Measurements from ENCODE around the gene PRSS8.
"Not testable (repeated sequence)": the region's sequence is repeated elsewhere in the genome, so short reads cannot be mapped to it uniquely, and the experiment has no call there.

Gene PRSS8

DNA sequence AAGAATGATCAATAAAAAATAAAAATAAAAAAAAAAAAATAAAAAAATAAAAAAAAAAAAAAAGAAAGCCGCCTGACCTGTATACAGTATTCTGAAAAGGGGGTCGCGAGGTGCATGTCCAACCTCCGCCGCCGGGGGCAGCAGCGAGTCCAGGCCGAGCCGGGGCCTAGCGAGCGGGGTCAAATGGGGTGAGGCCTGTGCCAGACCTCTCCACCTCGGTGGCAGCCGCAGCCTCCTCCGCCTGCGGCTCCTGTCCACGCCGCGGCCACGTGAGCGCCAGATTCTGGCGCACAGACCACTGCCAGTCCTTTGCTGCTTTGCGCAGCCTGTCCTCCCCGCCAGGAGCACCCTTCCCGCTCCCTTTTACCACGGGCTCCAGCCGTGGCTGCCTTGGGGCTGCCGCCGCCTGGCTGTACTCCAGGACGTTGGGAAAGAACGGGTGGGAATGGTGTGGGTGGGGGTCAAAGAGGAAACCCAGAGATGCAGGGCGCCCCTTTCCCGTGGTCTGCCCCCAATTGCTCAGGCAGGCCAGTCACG is 29.8 kb downstream of the PRSS8 start:
- DNase-seq (ENCODE audit: low read depth): peak; percentile 85

DNA sequence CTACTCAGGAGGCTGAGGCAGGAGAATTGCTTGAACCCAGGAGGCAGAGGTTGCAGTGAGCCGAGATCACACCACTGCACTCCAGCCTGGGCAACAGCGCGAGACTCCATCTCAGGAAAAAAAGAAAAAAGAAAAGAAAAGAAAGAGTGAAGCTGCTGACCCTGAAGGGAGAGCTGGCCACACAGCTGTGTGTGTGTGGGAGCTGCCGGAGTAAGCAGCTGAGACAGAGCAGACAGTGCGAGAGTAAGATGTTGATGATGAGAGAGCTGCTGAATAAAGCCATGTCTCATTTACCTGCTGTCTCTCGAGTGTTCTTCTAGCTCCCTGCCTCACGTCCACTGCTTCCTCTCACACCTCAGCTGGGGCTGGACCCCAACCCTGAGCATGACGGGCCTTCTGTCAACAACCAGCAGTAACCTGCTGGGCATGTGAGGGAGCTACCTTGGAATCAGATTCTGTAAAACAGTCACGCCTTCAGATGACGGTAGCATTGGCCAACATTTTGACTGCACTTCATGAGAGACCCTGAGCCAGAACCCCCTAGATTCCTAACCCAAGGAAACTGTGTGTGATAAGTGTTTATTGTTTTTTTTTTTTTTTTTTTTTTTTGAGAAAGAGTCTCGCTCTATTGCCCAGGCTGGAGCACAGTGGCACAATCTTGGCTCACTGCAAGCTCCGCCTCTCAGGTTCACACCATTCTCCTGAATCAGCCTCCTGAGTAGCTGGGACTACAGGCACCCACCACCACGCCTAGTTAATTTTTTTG is 34.5 kb downstream of the PRSS8 start:
- not testable (repeated sequence) for DNase-seq (ENCODE audit: low read depth)

DNA sequence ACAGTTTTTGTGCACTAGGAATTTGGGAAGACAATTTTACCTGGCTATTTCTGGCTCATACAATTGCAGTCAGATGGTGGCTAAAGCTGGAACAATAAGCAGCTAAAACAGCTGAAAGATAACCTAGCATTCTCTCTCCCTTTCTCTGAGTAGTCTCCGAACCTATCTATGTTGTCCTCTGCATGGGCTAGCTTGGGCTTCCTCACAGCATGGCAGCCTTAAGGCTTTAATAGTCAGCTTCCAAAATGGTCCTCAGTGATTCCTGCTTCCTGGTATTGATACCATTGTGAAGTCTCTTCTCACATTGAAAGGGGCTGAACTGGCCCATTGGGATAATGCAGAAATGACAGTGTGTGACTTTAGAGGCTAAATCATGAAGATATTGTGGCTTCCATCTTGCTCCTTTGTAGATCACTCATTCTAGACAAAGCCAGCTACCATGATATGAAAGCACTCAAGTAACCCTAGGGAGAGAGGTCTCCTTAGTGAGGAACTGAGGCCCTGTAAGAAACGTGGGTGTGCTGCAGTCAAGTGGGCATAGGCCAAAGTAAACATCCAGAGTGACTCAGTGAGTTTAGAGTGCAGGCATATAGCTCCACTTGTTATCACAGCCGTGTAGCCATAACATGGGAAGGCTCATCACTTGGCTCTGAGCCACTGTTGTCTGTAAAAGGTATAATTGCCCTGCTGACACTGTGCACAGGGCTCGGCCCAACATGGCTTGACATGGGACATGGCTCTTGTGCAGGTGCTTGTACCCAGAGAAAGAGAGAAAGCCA is 35.5 kb downstream of the PRSS8 start:
- no peak for DNase-seq (ENCODE audit: low read depth)

DNA sequence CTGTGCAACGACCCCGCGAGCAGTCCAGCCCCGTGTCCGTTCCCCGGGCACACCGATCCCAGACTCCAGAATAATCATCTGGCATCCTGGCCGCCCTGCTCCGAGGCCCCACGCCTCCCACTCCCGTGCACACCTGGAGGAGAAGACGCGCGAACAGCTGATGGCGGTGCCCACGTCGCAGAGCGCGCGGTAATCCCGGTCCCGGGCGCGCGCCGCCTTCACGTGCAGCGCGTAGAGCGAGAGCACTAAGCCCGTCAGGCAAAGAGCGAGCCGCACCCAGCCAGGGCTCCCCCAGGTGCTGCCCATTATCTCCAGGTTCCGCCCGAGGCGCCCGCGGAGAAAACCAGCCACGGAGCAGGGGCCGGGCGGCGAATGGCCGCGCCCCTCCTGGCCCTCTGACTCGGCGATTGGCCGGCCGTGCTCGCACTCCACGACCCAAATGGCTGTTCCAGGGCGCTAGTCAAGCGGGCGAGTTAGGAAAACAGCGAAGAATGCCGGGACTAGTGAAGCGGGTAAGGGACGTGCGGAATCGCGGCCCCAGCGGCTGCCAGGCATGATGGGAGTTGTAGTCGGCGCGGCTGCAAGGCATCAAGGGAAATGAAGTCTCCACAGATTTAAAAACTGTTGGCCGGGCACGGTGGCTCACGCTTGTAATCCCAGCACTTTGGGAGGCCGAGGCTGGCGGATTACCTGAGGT is 41.0 kb downstream of the PRSS8 start, which contains the start of gene VKORC1:
Gene VKORC1, minus strand, starts transcription at position 374 of the 697 bp plus-strand sequence. Its CDS starts 68 bp downstream, at position 306.
- peak; percentile 86 for DNase-seq (ENCODE audit: low read depth)

DNA sequence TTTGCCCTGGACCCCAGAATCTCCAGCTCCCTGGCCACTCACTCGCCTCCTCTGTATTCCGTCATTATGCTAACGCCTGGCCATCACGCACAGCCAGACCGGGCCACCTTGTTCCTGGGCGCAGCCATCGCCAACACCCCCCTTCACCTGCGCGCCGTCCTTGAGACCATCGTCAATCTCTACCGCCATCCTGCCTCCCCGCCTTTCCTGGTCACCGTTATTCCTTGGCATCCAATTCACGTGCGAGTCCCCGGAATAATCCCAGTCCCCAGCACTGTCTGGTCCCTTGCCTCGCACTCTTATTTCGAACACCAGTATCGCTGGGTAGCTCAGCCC is 41.5 kb downstream of the PRSS8 start:
- no peak for DNase-seq (ENCODE audit: low read depth)

DNA sequence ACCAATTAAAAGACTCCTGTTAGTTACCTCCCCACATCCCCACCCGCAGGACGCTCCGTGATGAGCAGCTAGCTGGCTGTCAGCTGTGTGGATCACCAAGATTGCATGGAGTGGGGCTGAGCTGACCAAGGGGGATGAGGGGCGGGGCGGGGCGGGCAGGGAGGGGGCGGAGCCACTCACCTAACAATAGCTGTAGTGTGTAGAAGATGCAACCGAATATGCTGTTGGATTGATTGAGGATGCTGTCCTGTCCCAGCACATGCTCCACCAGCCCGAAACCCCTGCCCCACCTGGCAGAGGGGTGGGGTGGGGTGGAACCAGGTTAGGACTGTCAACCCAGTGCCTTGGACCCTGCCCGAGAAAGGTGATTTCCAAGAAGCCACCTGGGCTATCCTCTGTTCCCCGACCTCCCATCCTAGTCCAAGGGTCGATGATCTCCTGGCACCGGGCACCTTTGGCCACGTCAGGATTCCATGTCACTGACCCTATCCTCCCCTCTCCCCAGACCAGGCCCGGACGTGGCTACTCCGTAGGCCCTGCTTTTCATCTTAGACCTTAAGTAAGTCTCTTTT is 42.3 kb downstream of the PRSS8 start:
- no peak for DNase-seq (ENCODE audit: low read depth)

DNA sequence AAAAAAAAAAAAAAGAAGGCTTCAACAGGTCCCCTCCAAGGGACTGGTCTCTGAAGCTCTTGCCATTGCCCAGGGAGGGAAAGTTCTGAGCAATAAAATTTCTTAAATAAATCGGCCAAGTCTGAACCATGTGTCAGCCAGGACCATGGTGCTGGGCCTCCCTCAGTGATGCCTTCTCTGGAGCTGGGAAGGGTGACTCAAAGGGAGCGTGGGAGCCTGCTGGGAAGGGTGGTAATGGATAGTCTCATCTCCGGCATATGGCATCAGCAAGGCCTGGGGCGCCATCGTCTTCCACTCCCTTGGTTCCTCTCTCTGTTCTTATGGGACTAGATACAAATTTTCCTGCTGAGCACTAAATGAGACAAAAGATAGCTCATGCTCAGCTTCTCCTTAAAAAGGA is 43.2 kb downstream of the PRSS8 start:
- DNase-seq (ENCODE audit: low read depth): no peak

DNA sequence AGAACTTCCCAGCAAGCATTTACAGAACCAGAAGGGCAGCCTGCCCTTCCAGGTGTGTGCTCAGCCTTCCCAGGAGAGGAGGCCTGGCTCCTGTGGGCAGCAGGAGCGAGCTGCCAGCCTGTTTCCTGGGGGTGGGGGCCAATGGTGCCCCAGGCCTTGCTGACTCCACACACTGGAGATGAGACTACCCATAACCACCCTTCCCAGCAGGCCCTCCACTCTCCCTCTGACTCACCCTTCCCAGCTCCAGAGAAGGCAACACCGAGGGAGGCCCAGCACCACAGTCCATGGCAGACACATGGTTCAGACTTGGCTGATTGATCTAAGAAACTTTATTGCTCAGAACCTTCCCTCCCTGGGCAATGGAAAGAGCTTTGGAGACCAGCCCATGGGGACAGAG is 45.0 kb downstream of the PRSS8 start:
- no peak for DNase-seq (ENCODE audit: low read depth)

DNA sequence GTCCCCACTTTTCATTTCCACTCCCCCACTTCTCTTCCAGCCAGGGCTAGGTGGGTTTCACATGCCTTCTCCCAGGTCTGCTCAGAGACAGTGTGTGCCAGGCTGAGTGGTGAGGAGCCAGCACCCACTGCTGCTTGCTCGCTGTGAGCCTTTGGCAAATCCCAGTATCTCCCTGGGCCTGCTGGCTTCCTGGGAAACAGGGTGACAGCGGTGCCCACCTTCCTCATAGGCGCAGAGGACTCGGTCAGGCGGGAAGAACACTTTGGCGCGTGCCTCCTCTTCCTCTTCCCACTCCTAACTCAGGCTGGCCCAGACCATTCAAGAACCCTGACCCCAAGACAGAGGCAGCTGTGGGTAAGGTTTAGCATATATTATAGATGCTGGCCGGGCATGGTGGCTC is 46.3 kb downstream of the PRSS8 start:
- no peak for DNase-seq (ENCODE audit: low read depth)

DNA sequence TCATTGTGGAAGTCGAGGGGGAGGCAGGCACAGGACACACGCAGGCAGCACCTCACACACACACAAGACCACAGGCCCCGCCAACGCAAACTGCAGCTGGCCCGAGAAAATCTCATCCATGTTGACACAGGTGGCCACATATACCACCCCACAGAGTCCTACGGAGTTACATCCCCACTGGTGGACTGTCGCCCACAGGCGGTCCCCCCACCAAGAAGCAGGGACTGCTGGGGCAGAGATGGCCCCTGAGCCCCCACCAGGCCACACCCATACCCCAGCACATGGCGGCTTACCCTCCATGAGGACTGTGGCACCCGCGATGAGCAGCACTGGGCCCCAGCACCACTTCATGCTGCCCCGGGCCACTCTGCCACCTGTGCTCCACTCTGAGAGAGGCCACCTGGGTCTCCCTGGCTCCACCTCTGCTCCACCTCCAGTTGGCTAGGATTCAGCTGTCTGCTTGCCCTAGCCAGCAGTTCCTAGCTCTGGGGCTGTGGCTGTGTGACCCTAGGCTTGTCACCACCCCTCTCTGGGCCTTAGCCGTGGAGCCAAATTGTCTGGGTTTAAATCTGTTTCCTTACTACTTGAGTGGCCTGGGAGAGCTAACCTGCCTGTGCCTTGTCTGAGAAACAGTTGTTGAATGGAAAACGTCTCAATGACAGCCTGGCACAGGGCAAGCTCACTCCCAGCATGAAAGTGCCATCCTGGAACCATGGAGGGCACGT is 46.9 kb downstream of the PRSS8 start, which contains the start of gene PRSS53:
Gene PRSS53, minus strand, starts transcription at position 485 of the 725 bp plus-strand sequence. Its CDS starts 134 bp downstream, at position 351.
- DNase-seq (ENCODE audit: low read depth): no peak

DNA sequence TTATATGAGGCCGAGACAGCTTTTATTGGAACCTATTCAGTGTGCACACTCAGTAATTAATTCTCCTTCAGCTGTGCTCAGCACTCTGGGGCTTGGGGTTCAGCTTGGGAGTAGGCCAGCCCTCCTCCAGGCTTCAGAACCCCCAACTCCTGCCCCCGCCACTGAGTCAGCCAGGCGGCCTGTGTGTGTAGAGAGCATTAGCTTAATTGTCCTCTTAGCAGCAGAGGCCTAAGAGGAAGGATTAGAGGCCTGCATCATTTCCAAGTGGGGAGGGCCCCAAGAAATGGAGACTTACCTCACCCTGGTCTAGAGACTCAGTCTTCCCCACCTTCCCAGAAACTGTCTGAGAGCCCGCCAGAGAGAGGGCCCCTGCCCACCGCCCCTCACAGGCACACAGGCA is 47.6 kb downstream of the PRSS8 start:
- DNase-seq (ENCODE audit: low read depth): no peak

DNA sequence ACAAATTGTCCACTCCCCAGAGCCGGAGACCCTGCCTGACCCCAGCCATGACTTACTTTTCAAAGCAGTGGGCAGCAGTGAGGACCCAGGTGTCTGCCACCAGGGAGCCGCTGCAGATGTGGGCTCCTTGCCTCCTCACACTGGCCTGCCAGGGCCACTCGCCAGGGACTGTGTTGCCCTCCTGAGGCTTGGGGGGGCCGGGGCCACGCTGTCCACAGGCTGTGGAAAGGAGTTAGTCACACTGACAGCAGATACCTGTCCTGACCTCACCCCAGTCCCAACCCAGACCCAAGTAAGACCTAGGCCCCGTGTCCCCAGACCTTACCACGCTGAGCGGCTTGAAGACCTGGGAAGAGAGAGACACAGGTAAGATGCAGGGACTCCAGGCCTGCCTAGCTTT is 48.0 kb downstream of the PRSS8 start:
- DNase-seq (ENCODE audit: low read depth): no peak

DNA sequence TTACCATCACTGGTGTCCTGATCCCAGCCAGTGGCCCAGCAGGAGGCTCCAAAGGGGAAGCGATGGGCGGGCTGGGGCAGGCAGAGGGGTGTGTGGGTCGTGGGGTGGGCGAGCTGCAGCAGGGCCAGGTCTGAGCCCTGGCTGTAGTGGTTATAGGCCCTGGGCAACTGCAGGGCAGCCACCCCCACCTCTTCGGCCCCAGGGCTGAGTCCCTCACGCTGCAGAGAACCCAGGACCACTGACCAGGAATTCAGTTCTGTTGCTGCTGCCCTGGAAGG is 49.0 kb downstream of the PRSS8 start:
- no peak for DNase-seq (ENCODE audit: low read depth)

DNA sequence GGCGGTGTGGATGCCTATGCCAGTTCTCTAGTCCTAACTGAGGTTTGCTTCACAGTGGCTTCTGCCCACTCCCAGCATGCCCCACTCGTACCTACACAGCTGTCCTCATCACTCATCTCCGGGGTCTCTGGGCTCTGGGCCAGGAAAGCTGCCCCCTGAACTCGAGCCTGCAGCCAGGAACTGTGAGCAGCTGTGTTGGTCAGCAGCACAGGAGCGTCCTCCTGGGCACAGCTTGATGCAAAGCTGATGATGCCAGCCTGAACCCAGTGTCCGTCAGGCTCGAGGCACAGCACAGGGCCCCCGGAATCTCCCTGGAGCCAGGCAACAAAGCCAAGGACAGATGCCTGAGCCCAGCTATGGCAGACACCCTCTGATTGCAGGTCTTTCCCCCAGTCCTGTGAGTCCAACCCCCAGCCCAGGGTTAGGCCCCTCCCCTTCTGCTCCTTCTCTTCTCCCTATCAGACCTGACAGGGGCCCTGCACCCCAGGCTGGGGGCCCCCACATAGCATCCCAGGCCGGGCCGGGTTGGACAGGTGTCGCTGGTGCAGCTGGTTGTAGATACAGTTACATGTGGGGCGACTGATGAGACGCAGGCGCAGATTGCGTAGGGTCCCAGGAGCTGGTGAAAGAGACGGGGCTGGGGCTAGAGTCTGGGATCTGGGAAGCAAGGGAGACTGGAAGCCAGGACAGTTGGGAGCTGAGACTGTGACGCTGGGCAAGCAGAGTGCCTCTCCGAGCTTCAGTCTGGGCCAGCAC is 49.5 kb downstream of the PRSS8 start:
- no peak for DNase-seq (ENCODE audit: low read depth)

DNA sequence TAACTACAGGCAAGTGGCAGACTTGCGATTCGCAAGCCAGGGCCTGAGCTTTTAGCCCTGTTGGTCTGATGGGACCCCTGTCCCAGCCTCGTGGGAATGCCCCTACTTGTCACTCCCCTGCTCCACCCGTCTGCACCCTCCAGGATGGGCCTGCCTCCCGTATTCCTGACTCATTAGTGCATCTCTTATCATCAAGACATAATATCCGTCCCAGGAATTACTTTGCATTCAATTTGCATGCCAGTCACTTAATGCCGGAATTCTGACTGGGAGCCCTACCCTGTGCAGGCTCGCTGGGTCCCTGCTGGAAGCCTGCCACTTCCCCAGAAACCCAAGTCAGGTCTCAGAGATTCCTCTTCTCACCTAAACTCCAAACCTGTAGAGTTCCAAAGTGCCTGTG is 50.1 kb downstream of the PRSS8 start:
- no peak for DNase-seq (ENCODE audit: low read depth)

DNA sequence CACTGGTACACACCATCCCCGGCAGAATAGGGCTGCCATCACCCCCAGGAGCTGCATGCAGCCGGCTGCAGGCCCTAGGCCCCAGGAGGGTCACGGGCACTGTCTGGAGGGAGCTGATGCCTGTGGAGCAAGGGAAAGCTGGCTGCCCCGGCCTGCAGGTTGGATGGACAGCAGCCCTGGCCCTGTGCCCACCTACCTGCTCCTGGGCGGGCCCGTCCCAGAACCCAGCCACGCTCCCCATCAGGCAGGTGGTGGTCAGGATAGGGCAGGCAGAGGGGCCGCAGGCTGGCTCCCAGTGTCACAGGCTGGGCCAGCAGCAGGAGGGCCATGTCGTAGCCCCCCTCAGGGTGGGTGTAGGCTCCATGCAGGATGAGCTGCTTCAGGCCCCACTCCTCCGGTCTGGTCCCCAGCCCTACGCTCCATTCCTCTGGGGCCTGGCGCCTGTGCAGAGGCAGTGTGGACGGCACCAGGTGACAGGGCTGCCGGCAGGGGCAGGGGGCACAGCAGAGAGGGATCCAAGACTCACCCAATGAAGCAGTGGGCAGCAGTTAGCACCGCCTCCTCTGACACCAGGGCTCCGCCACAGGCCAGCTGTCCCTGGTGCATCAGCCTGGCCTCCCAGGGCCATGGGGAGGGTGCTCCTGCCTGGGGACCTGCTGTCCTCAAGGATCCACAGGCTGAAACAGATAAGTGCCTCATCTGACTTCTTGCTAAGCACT is 50.8 kb downstream of the PRSS8 start:
- DNase-seq (ENCODE audit: low read depth): no peak

DNA sequence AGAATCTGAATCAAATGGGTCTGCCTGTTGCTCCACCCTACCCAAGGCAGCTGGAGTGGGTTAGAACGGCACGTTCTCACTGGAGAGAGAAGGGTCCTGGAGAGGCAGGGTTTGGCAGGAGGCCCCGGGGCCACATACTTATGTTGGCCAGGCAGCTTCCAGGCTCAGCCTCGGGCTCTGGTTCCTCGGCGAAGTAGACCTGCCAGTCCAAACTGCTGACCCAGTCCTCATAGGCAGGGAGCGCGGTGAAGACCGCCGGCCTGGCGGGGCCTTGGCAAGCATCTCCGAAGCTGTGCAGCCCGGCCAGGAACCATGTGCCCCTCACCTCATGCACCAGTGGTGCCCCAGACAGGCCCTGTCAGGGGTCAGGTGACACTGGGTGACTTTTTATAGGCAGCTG is 51.5 kb downstream of the PRSS8 start:
- DNase-seq (ENCODE audit: low read depth): no peak

DNA sequence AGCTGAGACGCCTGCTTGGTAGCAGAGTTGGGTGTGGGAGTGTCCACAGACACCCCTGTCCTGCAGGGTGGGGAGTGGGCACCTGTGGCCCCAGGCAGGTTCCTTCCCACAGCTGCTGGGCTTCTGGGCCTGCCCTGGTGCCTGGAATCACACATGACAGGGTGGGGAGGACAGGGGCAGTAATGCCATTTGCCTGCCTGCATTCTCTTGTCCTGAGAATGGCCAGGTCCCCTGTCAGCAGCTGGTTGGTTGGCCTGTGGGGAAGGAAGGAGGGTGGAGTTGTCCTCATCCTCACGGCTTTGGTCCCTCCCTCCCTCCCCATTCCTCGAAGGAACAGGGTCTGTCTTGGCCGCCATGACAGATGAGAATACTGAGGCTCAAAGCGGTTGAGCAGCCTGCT is 52.0 kb downstream of the PRSS8 start:
- no peak for DNase-seq (ENCODE audit: low read depth)

DNA sequence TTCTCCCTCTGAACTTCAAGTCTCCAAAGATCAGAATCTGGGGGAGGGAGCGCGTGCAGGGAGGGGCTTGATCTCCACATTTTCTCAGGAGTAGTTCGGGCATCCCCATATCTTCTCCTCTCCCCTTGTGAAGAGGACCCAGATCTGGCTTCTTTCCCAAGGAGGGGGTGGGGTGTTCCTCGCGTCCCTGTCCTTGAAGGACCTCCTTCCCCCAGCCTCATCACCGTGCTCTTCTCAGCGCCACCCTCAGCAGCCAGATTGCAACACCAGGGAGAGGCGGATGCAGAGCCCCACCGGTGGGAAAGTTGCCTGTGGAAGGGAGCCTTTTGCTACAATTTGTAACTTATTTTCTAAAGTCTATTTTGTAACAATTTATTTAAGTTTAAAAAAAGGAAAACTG is 52.4 kb downstream of the PRSS8 start:
- no peak for DNase-seq (ENCODE audit: low read depth)

DNA sequence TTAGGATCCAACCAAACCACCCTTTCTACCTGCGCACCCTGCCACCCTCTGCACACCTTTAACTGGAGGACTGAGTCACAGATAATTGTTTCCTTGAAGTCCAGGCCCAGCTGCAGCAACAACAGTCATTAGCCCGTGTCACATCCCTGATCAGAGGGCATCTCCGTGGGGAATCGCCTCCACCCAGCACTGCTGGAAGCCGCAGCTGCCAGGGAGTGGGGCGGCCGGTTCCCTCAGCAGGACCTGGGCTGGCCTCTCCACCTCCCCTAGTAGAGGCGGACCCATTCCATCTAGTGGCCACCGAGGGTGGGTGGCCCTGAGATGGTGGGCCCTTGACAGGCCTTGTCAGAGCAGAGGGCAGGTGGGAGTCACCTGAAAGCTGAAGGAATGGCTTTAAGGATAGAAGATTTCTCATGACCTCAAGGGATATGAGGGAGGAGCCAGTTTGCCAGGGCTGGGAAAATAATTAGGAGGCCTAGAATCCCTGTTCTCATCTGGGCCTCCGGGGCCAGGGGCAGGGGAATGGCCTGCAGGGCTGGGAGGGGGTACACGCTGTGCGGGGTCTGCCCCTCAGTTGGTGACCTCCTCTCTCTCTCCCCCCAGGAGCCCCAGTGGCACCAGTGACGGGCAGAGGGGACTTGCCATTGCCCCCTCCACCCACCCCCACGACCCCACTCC is 53.0 kb downstream of the PRSS8 start:
- no peak for DNase-seq (ENCODE audit: low read depth)
